Activated naive CD4-positive, alpha-beta T cell treated with anti-CD3 and anti-CD28 coated beads, Interleukin-2, amount 10 ng/mL, durations not matched to agents 7 days and 5 days (primary cell): ENCODE results near the gene MEAK7.

Experiments used
- CTCF ChIA-PET: fragments of 350-600 bp; sonication (Branson Sonifier 250); formaldehyde crosslinking; loops from one replicate; lab custom pipeline; 2021; ENCODE audit warnings: antibody characterized with exemption; lab: Charles Lee
- DNase-seq: peaks from one replicate; pipeline ENCODE4 v3.0.0-alpha.2; 2020
- H3K27ac Mint-ChIP-seq: one replicate; pipeline ENCODE4 v1.8.0; 2021; ENCODE audit warnings: mild to moderate bottlenecking, moderate library complexity, mixed read lengths
- H3K27me3 Mint-ChIP-seq: one replicate; pipeline ENCODE4 v1.8.0; 2021; ENCODE audit warnings: mild to moderate bottlenecking, mixed read lengths
- H3K36me3 Mint-ChIP-seq: one replicate; pipeline ENCODE4 v1.8.0; 2021; ENCODE audit warnings: mixed read lengths
- H3K4me1 Mint-ChIP-seq: one replicate; pipeline ENCODE4 v1.8.0; 2021; ENCODE audit warnings: mixed read lengths
- H3K4me3 Mint-ChIP-seq: one replicate; pipeline ENCODE4 v1.8.0; 2021; ENCODE audit warnings: mild to moderate bottlenecking, moderate library complexity, mixed read lengths
- H3K9me3 Mint-ChIP-seq: one replicate; pipeline ENCODE4 v1.8.0; 2021; ENCODE audit warnings: mixed read lengths

Gene MEAK7

DNA sequence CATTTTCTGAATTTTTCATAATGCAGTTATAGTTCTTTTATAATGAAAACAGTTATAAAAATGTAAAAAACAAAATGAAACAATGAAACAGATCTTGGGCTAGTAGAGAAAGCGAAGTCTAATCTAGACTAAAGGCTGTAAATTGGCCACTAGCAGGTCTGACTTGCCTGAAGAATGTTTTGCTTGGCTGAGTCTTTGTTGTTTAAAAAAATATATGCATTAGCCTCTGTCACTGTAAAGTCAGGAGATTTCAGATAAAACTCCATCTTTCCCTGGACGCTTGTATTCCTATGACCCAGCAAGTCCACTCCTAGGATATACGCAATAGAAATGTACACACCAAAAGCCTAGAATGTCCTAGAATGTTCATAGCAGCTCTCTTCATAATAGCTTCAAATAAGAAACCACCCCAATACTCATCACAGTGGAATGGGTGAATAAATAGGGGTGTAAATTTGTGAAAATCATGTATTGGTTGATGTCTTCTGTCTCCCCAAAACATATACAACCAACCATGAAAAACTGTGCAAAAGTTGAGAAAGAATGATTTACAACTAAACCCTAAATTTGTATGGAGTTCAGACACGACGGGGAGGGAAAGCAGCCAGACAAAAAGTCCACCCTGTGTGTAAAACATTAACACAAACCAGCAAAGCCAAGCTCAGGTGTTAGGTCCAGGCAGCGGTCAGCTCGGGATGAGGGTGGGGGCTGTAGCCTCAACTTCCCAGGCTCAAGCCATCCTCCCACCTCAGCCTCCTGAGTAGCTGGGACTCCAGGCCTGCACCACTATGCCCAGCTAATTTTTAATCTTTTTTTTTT is 37.7 kb upstream of the MEAK7 start:
- peaks cover 58% of the 10 kb centered on the region for H3K36me3 Mint-ChIP-seq
- no peak for DNase-seq
- no peaks in the 10 kb centered on the region for H3K27me3 Mint-ChIP-seq
- no peaks in the 10 kb centered on the region for H3K9me3 Mint-ChIP-seq
- no peak overlapping the region for H3K4me3 Mint-ChIP-seq
- H3K4me1 Mint-ChIP-seq = peaks cover 53% of the 10 kb centered on the region
- CTCF ChIA-PET = no interaction called here
- H3K27ac Mint-ChIP-seq = no peak overlapping the region

DNA sequence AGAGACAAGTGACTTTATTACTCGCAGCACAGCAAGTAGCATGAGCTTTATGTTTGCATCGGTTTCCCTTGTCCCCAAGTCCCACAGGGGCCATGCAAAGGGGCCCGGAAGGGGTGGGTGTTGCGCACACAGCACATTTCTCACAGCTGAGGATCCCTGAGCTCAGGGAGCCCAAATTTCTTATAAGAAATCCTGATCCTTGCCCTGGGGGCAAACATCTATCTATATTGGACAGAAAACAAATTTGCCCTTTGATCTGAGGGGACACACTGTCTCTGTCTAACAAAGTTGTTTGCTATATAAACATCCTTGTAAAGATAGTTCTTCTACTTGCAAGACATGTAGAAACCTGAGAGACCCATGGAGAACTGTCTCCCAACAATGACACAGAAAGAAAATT is 35.7 kb upstream of the MEAK7 start:
- Mint-ChIP-seq H3K27me3 (no peaks in the 10 kb centered on the region), H3K27ac (no peak overlapping the region), H3K4me3 (no peak overlapping the region), H3K36me3 (peaks cover 61% of the 10 kb centered on the region), H3K9me3 (no peaks in the 10 kb centered on the region), H3K4me1 (peaks cover 51% of the 10 kb centered on the region)
- CTCF ChIA-PET = interaction anchor here (1.0 to 1.6 kb wide), 3 partner anchors 11 to 198 kb away, joined by 4 to 5 read pairs (median 4); no protein-coding TSS in a partner anchor
- no peak for DNase-seq

DNA sequence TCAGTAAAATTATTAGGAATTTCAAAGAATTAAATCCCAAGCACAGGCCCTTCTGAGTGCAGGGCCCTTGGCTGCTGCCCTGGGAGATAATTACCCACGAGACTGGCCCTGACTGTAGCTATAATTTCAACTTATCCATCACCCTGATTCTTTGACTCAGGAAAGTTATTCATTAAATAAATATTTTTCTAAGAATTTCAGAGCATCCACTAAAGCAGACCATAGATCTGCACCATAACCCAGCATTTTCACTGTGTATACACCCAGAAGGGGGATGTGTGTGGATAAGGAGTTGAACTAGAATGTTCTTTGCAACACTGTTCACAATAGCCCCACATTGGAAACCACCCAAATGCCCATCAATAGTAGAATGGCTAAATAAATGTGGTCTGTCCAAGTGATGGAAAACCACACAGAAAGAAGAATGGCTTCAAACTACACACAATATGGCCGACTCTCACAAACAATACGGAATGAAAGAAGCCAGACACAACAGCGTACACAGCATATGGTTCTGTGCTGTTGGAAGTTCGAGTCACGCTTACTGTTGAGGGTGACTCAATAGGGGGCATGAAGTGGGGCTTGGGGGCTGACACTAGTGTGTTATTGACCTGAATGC is 33.9 kb upstream of the MEAK7 start:
- no peak for DNase-seq
- CTCF ChIA-PET = no interaction called here
- Mint-ChIP-seq H3K27me3 (no peaks in the 10 kb centered on the region), H3K36me3 (peaks cover 49% of the 10 kb centered on the region), H3K9me3 (no peaks in the 10 kb centered on the region), H3K27ac (no peak overlapping the region), H3K4me1 (peaks cover 35% of the 10 kb centered on the region), H3K4me3 (no peak overlapping the region)

DNA sequence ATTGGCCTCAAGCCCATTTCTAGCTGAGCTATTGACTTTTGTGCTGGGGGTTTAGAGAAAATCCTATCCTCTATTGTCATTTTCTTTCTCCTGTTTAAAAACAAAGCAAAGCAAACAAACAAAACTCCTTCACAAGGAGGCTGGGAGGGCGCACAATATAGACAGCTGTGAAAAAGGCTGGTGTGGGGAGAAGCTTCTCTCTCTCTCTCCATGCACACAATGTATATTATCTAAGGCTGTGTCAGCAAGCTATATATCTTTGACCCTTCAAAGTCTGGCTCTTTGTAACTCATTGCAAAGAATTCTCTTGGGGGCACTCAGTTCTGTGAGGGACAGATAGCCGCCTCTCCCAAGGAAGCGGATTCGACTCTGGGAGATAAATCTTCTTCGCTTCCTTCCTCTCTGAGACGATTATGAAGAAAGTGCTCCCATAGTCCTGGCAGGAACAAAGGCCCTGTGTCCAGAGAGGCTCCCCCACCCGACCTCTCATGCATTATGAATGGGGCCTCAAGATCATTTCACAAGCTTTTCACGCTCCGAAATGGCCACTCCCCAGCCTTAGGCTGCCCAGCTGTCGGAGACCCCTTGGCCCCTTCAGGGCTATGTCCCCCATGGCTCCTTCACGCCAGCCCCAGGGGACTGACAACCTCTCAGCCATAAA is 33.2 kb upstream of the MEAK7 start:
- H3K27ac Mint-ChIP-seq = no peak overlapping the region
- no peak for DNase-seq
- H3K27me3 Mint-ChIP-seq = no peaks in the 10 kb centered on the region
- no peak overlapping the region for H3K4me3 Mint-ChIP-seq
- H3K36me3 Mint-ChIP-seq = peaks cover 48% of the 10 kb centered on the region
- H3K4me1 Mint-ChIP-seq = peaks cover 38% of the 10 kb centered on the region
- CTCF ChIA-PET = interaction anchor here (1.4 kb wide), 1 partner anchor 31 kb away, joined by 3 read pairs; no protein-coding TSS in a partner anchor
- no peaks in the 10 kb centered on the region for H3K9me3 Mint-ChIP-seq

DNA sequence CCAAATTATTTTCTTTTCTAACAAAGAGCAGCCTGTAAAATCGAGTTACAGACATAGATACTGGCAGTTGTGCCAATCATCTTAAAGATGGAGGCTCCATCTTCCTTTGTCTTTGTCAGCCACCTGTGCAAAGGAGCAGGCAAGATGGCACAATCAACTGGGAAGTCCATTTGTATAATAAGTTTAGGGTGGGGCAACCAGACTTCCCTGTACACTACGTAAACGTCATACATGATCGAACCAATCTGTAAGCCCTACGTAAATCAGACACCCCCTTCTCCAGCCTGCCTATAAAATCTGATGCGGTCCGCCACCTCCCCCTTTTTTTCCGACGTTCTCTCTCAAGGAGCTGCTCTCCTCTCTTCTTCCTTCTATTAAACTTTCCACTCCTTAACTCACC is 31.4 kb upstream of the MEAK7 start:
- DNase-seq = no peak
- peaks cover 62% of the 10 kb centered on the region for H3K36me3 Mint-ChIP-seq
- peaks cover 1% of the 10 kb centered on the region for H3K9me3 Mint-ChIP-seq
- no peaks in the 10 kb centered on the region for H3K27me3 Mint-ChIP-seq
- peaks cover 44% of the 10 kb centered on the region for H3K4me1 Mint-ChIP-seq
- H3K27ac Mint-ChIP-seq = no peak overlapping the region
- CTCF ChIA-PET = no interaction called here
- no peak overlapping the region for H3K4me3 Mint-ChIP-seq

DNA sequence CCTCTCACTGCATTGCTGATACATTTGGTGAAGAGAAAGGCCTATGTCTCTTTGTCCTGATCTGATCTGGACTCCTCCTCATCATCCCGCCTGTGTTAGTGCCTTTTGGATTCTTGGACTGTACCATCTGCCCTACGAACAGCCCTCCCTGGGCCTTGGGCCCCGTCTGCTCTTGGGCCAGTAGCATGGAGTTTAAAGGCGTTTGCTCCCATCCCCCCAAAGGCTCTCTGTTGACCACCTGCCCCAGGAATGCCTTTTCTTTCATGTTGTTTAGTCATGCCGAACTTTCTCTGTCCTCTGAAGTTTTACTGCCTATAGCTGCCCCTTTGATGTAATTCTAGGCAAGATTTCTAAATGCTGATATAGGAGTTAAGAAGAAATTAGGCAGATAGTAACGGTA is 30.9 kb upstream of the MEAK7 start:
- Mint-ChIP-seq H3K4me1 (peaks cover 46% of the 10 kb centered on the region), H3K36me3 (peaks cover 65% of the 10 kb centered on the region), H3K9me3 (peaks cover 5% of the 10 kb centered on the region), H3K27me3 (no peaks in the 10 kb centered on the region), H3K4me3 (no peak overlapping the region), H3K27ac (no peak overlapping the region)
- CTCF ChIA-PET = no interaction called here
- no peak for DNase-seq

DNA sequence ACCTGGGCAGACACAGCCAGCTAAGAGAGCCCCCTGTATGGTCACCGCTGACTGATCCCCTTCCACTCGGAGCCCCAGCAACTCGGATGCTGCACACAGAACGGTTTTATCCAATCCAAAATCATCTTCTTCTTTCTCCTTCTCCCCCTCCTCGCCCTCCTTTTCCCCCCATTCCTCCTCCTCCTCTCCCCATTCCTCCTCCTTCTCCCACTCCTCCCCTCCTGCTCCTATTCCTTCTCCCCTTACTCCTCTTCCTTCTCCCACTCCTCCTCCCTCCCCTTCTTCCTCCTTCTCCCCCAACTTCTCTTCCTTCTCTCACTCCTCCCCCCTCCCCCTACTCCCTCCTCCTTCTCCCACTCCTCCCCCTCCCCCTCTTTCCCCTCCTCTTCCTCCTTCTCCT is 30.4 kb upstream of the MEAK7 start:
- Mint-ChIP-seq H3K27me3 (no peaks in the 10 kb centered on the region), H3K4me1 (peaks cover 48% of the 10 kb centered on the region), H3K4me3 (no peak overlapping the region), H3K9me3 (peaks cover 11% of the 10 kb centered on the region), H3K27ac (no peak overlapping the region), H3K36me3 (peaks cover 69% of the 10 kb centered on the region)
- no peak for DNase-seq
- CTCF ChIA-PET = no interaction called here

DNA sequence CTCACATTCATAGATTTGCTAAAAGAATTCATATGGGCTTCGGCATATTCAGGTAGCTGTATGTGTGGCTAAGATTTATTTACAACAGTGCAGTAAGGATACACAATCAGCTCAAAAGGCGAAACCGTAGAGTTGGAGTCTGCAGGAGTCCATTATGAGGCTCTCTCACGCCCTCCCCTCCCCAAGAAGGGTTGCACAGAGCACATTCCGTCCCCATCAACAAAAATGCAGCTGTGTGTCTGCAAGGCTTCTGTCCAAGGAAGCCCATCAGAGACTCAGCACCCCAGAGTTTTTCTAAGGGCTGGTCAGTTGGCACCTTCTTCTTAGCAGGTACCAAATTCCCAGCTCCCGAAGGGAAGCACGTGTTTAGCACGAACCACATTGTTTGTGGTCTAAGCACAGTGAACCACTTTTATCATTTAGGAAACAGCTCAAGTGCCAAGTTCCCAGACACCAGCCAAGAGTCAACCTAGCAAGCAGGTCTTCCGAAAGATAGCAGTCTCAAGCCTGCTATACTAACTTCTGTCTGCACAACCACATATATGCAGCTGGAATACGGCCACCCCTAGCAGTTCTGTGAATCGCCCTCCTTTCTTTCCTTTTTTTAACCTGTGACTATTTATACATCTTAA is 28.5 kb upstream of the MEAK7 start:
- Mint-ChIP-seq H3K4me1 (peaks cover 47% of the 10 kb centered on the region), H3K36me3 (peaks cover 70% of the 10 kb centered on the region), H3K9me3 (peaks cover 18% of the 10 kb centered on the region), H3K27me3 (no peaks in the 10 kb centered on the region), H3K27ac (no peak overlapping the region), H3K4me3 (no peak overlapping the region)
- no peak for DNase-seq
- CTCF ChIA-PET = interaction anchor here (0.9 to 1.5 kb wide), 3 partner anchors 14 to 89 kb away, joined by 3 to 4 read pairs (median 4); no protein-coding TSS in a partner anchor

DNA sequence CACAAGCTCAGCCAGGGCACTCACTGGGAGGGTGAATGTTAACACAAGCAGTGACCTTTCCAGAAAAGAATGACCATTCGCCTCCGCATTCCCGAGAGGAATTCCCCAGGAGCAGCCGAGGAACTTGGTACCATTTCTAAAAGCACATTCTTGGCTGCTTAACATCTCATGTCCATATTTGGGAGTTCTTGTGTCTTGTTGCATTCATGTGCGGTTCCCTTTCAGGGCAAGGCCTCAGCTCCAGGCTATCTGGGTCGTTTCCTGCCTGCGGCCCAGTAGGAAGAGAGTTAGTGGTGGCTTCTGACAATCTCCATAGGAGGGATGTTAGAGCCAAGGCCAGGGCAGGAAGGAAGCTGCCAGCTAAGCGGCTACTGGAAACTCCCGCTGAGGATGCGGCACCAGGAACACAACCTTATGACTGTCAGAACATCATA is 27.8 kb upstream of the MEAK7 start:
- H3K27ac Mint-ChIP-seq = no peak overlapping the region
- H3K9me3 Mint-ChIP-seq = peaks cover 18% of the 10 kb centered on the region
- DNase-seq = no peak
- CTCF ChIA-PET = interaction anchor here (0.9 to 1.5 kb wide), 3 partner anchors 13 to 90 kb away, joined by 3 to 4 read pairs (median 4); no protein-coding TSS in a partner anchor
- H3K4me3 Mint-ChIP-seq = no peak overlapping the region
- H3K4me1 Mint-ChIP-seq = peaks cover 45% of the 10 kb centered on the region
- H3K36me3 Mint-ChIP-seq = peaks cover 68% of the 10 kb centered on the region
- no peaks in the 10 kb centered on the region for H3K27me3 Mint-ChIP-seq

DNA sequence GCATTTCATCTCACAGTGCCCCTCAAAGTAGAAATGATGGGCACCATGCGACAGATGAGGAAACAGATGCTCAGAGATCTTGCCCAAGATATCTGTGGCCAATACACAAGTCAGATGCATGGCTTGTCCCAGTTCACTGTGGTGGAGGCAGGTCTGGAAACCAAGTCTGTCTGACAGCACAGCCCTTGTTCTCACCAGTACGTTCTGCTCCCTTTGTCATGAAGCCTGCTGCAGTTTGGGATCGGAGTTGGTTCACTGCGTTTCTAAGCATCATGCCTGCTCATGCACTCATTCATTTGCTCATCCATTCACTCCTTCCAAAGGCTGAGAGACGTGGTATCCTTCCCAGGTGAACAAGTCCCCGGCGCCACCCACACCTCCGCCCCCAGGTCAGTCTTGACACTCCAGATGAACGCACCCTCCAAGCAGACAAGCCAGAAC is 27.2 kb upstream of the MEAK7 start:
- CTCF ChIA-PET = interaction anchor here (1.3 kb wide), 1 partner anchor 21 kb away, joined by 3 read pairs; no protein-coding TSS in a partner anchor
- no peak for DNase-seq
- H3K4me1 Mint-ChIP-seq = peaks cover 41% of the 10 kb centered on the region
- no peak overlapping the region for H3K27ac Mint-ChIP-seq
- no peaks in the 10 kb centered on the region for H3K27me3 Mint-ChIP-seq
- H3K36me3 Mint-ChIP-seq = peaks cover 67% of the 10 kb centered on the region
- H3K4me3 Mint-ChIP-seq = no peak overlapping the region
- peaks cover 18% of the 10 kb centered on the region for H3K9me3 Mint-ChIP-seq

DNA sequence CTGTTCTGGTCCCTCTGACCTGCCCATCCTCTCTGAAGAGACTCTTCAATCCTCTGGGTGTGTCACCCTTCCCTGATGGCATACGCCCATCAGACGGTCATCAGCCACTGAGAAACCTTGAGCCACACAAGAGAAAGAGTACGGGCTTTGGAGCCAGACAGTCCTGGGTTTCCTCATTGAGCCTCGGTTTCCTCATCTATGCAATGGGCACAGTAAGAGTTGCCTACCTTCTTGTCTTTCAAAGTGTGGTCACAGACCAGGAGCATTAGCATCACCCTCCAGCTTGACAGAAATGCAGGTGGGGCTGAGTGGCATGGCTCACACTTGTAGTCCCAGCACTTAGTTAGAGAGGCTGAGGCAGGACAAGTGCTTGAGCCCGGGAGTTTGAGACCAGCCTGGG is 26.1 kb upstream of the MEAK7 start:
- Mint-ChIP-seq H3K9me3 (peaks cover 18% of the 10 kb centered on the region), H3K4me3 (no peak overlapping the region), H3K27ac (no peak overlapping the region), H3K27me3 (no peaks in the 10 kb centered on the region), H3K4me1 (peaks cover 35% of the 10 kb centered on the region), H3K36me3 (peaks cover 64% of the 10 kb centered on the region)
- no peak for DNase-seq
- CTCF ChIA-PET = no interaction called here

DNA sequence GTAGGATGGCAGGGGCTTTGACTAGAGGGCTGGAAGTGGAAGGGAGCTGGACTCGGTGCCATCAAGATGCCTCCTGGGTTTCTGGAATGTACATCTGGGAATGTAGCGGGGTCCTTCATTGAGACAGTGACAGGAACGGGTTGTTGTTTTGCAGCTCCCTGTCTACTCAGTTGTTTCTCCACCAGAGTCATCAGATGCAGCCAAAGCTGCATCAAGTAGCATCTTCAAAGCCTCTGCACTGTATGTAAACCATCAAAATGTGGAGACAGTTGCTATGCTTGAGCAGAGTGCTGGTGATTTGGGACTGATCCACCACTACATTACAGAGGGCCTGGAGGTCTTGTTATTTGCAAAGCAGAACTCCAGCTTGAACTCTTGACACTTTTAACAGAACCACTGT is 25.1 kb upstream of the MEAK7 start:
- Mint-ChIP-seq H3K9me3 (peaks cover 18% of the 10 kb centered on the region), H3K27me3 (no peaks in the 10 kb centered on the region), H3K27ac (no peak overlapping the region), H3K4me3 (no peak overlapping the region), H3K4me1 (peaks cover 36% of the 10 kb centered on the region), H3K36me3 (peaks cover 64% of the 10 kb centered on the region)
- no peak for DNase-seq
- CTCF ChIA-PET = interaction anchor here (0.6 to 1.2 kb wide), 2 partner anchors 22 to 93 kb away, joined by 3 read pairs; no protein-coding TSS in a partner anchor

DNA sequence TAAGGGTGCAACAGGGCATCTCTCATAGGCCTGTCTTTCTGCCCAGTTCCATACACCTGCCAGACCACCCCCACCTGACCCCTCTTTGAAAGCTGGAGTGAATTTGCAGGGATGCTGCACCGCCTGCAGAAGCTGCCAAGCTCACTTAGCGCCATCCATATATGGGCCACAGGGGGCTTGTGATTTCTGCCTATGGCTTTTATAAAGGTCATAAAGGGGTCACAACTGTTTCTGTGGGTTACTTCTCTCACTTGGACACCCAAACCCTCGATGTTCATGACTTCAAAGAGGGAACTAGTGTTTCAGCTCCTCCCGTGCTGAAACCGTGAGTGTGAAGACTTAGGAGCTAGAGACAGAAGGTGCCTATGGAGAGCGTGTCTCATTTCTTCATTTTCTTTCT is 23.9 kb upstream of the MEAK7 start:
- H3K27ac Mint-ChIP-seq = no peak overlapping the region
- CTCF ChIA-PET = no interaction called here
- DNase-seq = no peak
- no peaks in the 10 kb centered on the region for H3K27me3 Mint-ChIP-seq
- H3K4me3 Mint-ChIP-seq = no peak overlapping the region
- peaks cover 18% of the 10 kb centered on the region for H3K9me3 Mint-ChIP-seq
- peaks cover 43% of the 10 kb centered on the region for H3K4me1 Mint-ChIP-seq
- peaks cover 67% of the 10 kb centered on the region for H3K36me3 Mint-ChIP-seq
